Esophagus mucosa (tissue), 1 donor: ENCODE results near the gene DTNA. TPM values are rescaled to one million over a fixed set of nuclear protein-coding genes. Genes with fewer than 3 reads are reported as not detected.
"Not testable (repeated sequence)": the region's sequence is repeated elsewhere in the genome, so short reads cannot be mapped to it uniquely, and the experiment has no call there.

ENCODE experiments used
- ATAC-seq: fragments of 200-7000 bp; cut with Tn5 transposase; one replicate; pipeline ENCODE4 v1.9.1; 2020
- total RNA-seq: library from RNA; stranded (reverse); gene quantifications from one replicate; pipeline ENCODE4 v1.2.4, GENCODE V29; 2023
- donor health status: DM: yes; HTN: yes; CAD: no.

DTNA gene
- total RNA-seq, 1 donor from 2014 or later = 2.3 TPM

GRCh38 chr18:34911081-34911480 is 201.0 kb downstream of the DTNA start:
- ATAC-seq = no peak

- no peak for ATAC-seq
These were observed 201.7 kb downstream of the DTNA start for GRCh38 chr18:34911661-34912384.

GRCh38 chr18:34913837-34914661 is 204.0 kb downstream of the DTNA start:
- ATAC-seq = no peak

- ATAC-seq = no peak
These were observed 204.9 kb downstream of the DTNA start for GRCh38 chr18:34915046-34915445.

GRCh38 chr18:34916539-34916938 is 206.4 kb downstream of the DTNA start:
- ATAC-seq = not testable (repeated sequence)

- no peak for ATAC-seq
These were observed 208.8 kb downstream of the DTNA start for GRCh38 chr18:34918856-34919255.

GRCh38 chr18:34921226-34921625 is 211.1 kb downstream of the DTNA start:
- ATAC-seq = no peak

GRCh38 chr18:34921811-34922385 is 211.8 kb downstream of the DTNA start:
- no peak for ATAC-seq

GRCh38 chr18:34922594-34922993 is 212.5 kb downstream of the DTNA start:
- ATAC-seq = not testable (repeated sequence)

GRCh38 chr18:34923911-34924310 is 213.8 kb downstream of the DTNA start:
- ATAC-seq = no peak

- no peak for ATAC-seq
These were observed 216.6 kb downstream of the DTNA start for GRCh38 chr18:34926683-34927082.

- ATAC-seq = no peak
These were observed 218.1 kb downstream of the DTNA start for GRCh38 chr18:34928088-34928753.

GRCh38 chr18:34928754-34929335 is 218.7 kb downstream of the DTNA start:
- ATAC-seq = no peak

- ATAC-seq = no peak
These were observed 219.3 kb downstream of the DTNA start for GRCh38 chr18:34929336-34929780.

GRCh38 chr18:34932363-34932762 is 222.3 kb downstream of the DTNA start:
- ATAC-seq = no peak

- ATAC-seq = no peak
These were observed 222.8 kb downstream of the DTNA start for GRCh38 chr18:34932792-34933466.

- ATAC-seq = no peak
These were observed 224.0 kb downstream of the DTNA start for GRCh38 chr18:34933909-34934661.

GRCh38 chr18:34936772-34937171 is 226.7 kb downstream of the DTNA start:
- no peak for ATAC-seq

- no peak for ATAC-seq
These were observed 228.0 kb downstream of the DTNA start for GRCh38 chr18:34938090-34938489.
